GM19099 (cell line): ENCODE data around the gene NFE2L2.
A peak's percentile ranks its signal among the peaks of the same experiment; 100 is the strongest.

ENCODE experiments used
- POLR2A ChIP-seq: IDR thresholded peaks from 3 replicates; pipeline ENCODE4 v1.6.1; 2011; ENCODE audit warnings: low read depth; ENCODE audit not compliant: insufficient read length; ENCODE audit errors: extremely low read depth

Gene NFE2L2

GRCh38 chr2:177264693-177265587 is at the start of gene NFE2L2:
Gene NFE2L2, minus strand, starts transcription at chr2:177264727. Its CDS starts 151 bp downstream, at chr2:177264576.
- peak; percentile 69 for TF ChIP-seq POLR2A

GRCh38 chr2:177314194-177314593 is 49.7 kb upstream of the NFE2L2 start:
- no peak for TF ChIP-seq POLR2A

- TF ChIP-seq POLR2A = no peak
Measured at GRCh38 chr2:177313162-177313781, 48.7 kb upstream of the NFE2L2 start.

- TF ChIP-seq POLR2A = no peak
Measured at GRCh38 chr2:177312562-177312961, 48.0 kb upstream of the NFE2L2 start.

GRCh38 chr2:177306550-177306949 is 42.0 kb upstream of the NFE2L2 start:
- TF ChIP-seq POLR2A = no peak

GRCh38 chr2:177303939-177304338 is 39.4 kb upstream of the NFE2L2 start:
- TF ChIP-seq POLR2A = no peak

GRCh38 chr2:177302552-177302951 is 38.0 kb upstream of the NFE2L2 start:
- TF ChIP-seq POLR2A = no peak

- TF ChIP-seq POLR2A = no peak
Measured at GRCh38 chr2:177298191-177298590, 33.7 kb upstream of the NFE2L2 start.

- no peak for TF ChIP-seq POLR2A
Measured at GRCh38 chr2:177296040-177296439, 31.5 kb upstream of the NFE2L2 start.

- no peak for TF ChIP-seq POLR2A
Measured at GRCh38 chr2:177295484-177295883, 31.0 kb upstream of the NFE2L2 start.

- no peak for TF ChIP-seq POLR2A
Measured at GRCh38 chr2:177291701-177292100, 27.2 kb upstream of the NFE2L2 start.

- TF ChIP-seq POLR2A = no peak
Measured at GRCh38 chr2:177289824-177290628, 25.5 kb upstream of the NFE2L2 start.

GRCh38 chr2:177287814-177288213 is 23.3 kb upstream of the NFE2L2 start:
- TF ChIP-seq POLR2A = no peak

- TF ChIP-seq POLR2A = no peak
Measured at GRCh38 chr2:177285892-177286715, 21.6 kb upstream of the NFE2L2 start.
